Retina (tissue), 1 donor: ENCODE data around the gene COL17A1.
A peak's percentile ranks its signal among the peaks of the same experiment; 100 is the strongest.

ENCODE experiments used
- DNase-seq: peaks from one replicate; pipeline ENCODE4 v3.0.0-alpha.2; 2016

Gene COL17A1

GRCh38 chr10:104092749-104093148 lies 7.1 kb upstream of the COL17A1 start:
- DNase-seq, result no peak

GRCh38 chr10:104090611-104091010 lies 4.9 kb upstream of the COL17A1 start:
- DNase-seq, result no peak

DNA sequence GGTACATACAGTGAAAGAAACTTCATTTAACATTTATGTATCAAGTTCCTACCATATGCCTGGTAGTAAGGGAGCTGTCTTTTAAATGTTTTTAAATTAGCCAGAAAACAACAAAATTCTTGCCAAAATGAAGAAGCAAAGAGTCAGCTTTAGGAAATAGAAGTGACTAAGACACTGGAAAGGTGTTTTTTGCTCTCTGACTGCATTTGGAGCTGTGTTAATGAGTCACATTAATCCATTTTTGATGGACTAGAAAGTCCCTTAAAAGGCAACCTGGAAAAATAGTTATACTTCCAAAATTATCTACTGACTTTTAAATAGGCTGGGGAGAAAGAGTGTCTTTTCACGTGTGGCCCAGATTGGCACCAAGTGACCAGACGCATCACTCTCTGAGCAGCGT lies 3.9 kb upstream of the COL17A1 start:
- DNase-seq, result no peak

DNA sequence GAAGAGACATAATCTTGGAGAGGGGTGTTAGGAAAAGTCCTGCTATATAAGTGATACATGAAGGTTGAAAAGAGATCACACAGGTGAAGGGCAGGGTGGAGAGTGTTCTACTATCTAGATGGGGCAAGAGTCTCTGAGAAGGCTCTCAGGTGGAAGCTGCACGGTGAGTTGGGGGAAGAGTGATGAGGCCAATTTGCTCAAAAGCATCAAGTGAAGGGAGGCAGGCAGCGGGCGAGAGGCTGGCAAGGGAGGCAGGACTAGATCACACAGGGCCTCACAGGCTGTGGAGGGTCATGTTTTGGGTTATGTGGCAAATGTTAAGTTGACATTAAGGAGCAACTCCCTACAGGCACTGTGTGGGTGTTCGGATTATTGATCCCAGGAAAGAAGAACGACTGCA lies 2.6 kb upstream of the COL17A1 start:
- DNase-seq, result no peak

DNA sequence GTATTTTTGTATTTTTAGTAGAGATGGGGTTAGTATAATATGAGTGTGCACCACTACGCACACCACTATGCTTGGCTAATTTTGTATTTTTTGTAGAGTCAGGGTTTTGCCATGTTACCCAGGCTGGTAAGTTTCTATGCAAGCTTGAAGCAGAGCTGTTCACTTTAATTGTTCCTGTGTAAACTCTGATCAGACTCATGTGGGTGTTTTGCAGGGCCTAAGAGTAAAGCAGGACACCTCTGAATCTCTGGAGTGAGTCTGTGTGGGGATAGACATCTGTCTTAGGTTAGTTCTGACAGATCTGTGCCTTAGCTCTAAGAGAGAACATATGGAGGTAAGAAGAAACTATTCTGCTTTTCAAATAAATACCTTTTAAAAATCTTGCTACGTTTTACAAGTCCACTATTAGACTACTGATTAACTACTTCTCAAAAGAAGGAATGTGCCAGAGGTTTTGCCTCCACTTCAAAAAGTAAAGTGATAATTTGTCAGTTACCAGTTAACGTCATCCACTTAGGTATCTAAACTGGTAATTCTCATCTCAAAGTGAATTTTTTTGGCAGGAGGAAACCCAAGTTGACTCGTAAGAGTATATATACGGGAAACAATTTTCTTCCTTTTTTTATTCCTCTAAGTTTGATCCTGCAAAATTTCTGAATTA lies 1.1 kb downstream of the COL17A1 start:
- DNase-seq, result no peak

DNA sequence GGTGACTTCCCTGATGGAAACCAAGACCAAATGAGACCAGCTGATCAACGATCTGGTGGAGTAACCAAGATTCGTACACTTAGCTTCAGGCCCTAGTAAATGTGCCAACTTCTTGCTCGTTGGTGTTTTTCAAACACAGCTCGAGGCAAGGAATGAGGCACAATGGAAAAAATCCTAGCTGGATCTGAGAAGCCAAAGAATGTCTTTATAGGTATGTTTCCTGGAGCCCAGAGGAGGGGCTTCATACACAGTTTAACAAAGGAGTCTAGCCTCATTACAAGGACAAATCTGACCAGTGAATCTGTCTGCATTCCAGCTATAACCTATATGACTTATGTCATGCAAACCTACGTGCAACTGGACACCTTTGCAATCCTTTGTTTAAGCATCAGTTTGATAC lies 3.7 kb downstream of the COL17A1 start:
- DNase-seq, result no peak

GRCh38 chr10:104080762-104081161 lies 4.9 kb downstream of the COL17A1 start:
- DNase-seq, result no peak

GRCh38 chr10:104077663-104078151 lies 8.0 kb downstream of the COL17A1 start:
- no peak for DNase-seq

- peak; percentile 42 for DNase-seq
These were observed 8.4 kb downstream of the COL17A1 start for GRCh38 chr10:104077247-104077646.

GRCh38 chr10:104076743-104077160 lies 8.9 kb downstream of the COL17A1 start:
- DNase-seq, result peak; percentile 51

- no peak for DNase-seq
These were observed 11.2 kb downstream of the COL17A1 start for GRCh38 chr10:104074505-104074904.

- DNase-seq, result no peak
These were observed 12.9 kb downstream of the COL17A1 start for GRCh38 chr10:104072786-104073185.

DNA sequence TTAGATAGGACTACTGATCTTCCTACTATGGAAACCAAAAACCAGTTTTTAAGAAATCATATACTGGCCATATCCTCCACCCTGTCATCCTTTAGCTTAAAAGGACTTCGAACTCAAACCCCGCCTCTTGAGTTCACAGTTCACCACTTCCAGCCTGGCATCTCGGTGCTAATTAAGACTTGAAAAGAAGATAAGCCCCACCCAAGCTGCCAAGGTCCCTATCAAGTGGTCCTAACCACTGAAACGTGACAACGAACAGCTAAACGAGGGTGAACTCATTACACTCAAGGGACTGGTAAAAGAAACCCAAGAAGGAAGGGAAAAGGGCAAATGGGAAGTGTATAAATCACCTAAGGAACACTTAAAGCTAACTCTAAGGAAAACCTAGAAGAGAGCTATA lies 16.1 kb downstream of the COL17A1 start:
- no peak for DNase-seq

GRCh38 chr10:104067525-104067924 lies 18.2 kb downstream of the COL17A1 start:
- no peak for DNase-seq

GRCh38 chr10:104066945-104067344 lies 18.7 kb downstream of the COL17A1 start:
- no peak for DNase-seq

- DNase-seq, result no peak
These were observed 19.9 kb downstream of the COL17A1 start for GRCh38 chr10:104065748-104066147.

GRCh38 chr10:104061196-104061595 lies 24.5 kb downstream of the COL17A1 start:
- no peak for DNase-seq

GRCh38 chr10:104059364-104059763 lies 26.3 kb downstream of the COL17A1 start:
- no peak for DNase-seq

- peak; percentile 14 for DNase-seq
These were observed 28.0 kb downstream of the COL17A1 start for GRCh38 chr10:104057717-104058116.

DNA sequence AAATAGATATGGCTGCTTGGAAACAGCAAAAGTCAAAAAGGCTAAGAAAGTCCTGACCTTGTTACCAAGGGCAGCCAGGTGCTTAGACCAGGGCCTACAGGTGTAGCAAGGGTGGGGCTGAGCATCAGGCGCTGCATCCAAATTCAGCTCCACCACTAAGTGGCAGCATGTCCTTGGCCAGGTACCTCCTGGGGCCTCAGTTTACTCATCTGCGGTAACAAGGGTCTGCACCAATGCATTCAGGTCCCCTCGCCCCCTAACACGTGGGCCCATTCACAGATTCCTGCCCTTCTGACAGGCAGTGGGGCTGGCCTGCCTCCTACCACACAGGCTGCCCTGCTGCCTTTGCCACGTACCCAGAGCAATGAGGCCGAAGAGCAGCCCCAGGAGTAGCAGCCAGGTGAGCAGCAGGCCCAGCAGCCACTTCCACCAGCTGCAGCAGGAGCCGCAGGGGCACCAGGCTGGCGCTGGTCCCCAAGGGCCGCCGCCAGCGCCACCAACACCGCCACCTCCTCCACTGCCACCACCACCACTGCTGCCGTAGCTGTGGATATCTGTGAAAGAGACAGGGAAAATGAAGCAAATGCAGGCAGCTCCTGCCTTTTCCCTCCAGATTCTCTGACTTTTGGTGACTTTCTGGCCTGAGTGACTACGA lies 28.9 kb downstream of the COL17A1 start:
- DNase-seq, result no peak

- no peak for DNase-seq
These were observed 31.2 kb downstream of the COL17A1 start for GRCh38 chr10:104054430-104054829.

DNA sequence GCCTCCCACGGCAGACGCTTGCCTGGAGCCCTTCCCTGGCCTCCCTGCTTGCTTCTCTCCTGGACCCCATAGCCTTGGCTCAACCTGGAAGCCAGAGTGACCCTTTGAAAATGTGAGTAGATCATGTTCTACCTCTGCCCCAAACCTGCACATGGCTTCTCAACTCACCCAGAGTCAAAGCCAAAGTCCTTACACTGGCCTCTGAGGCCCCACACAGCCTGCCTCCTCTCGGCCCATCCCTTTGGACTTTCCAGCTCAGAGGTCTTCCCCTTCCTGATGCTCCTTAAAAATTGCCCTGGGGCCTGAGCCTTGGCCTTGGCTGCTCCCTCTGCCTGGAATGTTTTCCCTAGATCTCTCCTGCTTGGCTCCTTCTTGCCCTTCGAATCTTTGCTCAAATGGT lies 32.5 kb downstream of the COL17A1 start:
- DNase-seq, result no peak

- DNase-seq, result no peak
These were observed 33.2 kb downstream of the COL17A1 start for GRCh38 chr10:104052431-104052830.

- DNase-seq, result no peak
These were observed 36.0 kb downstream of the COL17A1 start for GRCh38 chr10:104049504-104050250.
